ENCODE measurements around the gene PIP4K2C.

Gene PIP4K2C

DNA sequence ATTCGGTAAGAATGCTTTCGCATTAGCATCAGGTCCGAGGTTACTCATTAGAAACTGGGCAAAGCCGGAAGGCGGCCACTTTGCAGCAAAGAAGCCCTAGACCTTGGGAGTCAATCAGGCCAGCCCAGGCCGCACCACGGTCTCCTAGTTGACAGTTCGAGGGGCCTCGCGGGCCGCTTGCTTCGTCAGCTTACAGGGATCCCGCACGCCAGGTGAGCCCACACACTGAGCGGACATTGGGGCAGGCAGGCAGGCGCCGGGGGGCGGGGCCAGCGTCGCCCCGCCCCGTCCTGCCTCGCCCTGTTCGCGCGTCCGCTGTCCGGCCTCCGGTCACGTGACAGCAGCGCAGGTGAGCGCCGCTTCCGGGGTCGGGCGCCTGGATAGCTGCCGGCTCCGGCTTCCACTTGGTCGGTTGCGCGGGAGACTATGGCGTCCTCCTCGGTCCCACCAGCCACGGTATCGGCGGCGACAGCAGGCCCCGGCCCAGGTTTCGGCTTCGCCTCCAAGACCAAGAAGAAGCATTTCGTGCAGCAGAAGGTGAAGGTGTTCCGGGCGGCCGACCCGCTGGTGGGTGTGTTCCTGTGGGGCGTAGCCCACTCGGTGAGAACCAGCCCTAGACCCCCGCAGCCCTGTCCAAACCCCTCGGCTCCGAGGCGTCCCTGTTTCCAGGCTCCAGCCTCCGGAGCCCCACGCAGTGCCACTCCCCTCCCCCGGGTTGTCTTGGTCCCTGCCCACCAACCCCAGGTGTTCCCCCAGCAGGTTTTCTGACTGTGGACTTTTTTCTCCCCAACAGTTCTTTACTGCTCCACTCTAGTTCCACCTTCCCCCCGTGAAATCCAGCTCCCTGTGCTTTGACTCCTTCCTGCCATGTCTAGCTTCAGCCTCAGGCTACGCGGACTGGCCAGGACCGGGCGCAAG is at the start of gene PIP4K2C:
Gene PIP4K2C, plus strand, starts transcription at position 329 of the 918 bp plus-strand sequence. Its CDS starts 98 bp downstream, at position 427.
- Mint-ChIP-seq H3K9me3 (no peaks in the 10 kb centered on the region), H3K27ac (peak within 1 kb of the TSS; percentile 77), H3K4me3 (peak within 1 kb of the TSS; percentile 86), H3K36me3 (ENCODE audit: low read depth) (peaks cover 10% of the 10 kb centered on the region), H3K4me1 (ENCODE audit: low read depth) (peaks cover 21% of the 10 kb centered on the region), H3K27me3 (ENCODE audit: low read depth) (peaks cover 2% of the 10 kb centered on the region)
- peak; percentile 80 for DNase-seq (ENCODE audit: low spot score)

DNA sequence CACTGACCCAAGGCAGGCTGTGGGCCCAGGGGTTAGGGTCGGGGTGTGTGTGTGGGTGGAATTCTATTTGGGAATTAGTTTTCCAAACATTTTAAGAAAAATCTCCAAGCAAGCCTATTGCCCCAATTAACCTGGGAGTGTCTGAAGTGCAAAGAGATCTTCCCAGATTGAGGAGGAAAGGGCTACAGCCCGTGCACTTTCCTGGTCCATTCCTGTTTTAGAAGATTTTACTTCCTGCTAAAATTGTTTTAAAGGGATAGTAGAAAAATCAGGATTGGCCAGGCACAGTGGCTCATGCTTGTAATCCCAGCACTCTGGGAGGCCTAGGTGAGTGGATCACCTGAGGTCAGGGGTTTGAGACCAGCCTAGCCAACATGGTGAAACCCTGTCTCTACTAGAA is 49.3 kb upstream of the PIP4K2C start:
- peaks cover 23% of the 10 kb centered on the region for H3K36me3 Mint-ChIP-seq (ENCODE audit: low read depth)
- DNase-seq (ENCODE audit: low spot score), result no peak
- no peaks in the 10 kb centered on the region for H3K27me3 Mint-ChIP-seq (ENCODE audit: low read depth)
- H3K4me1 Mint-ChIP-seq (ENCODE audit: low read depth), result peaks cover 23% of the 10 kb centered on the region
- H3K27ac Mint-ChIP-seq, result no peak overlapping the region
- no peak overlapping the region for H3K4me3 Mint-ChIP-seq
- H3K9me3 Mint-ChIP-seq, result no peaks in the 10 kb centered on the region

GRCh38 chr12:57543581-57543980 is 47.4 kb upstream of the PIP4K2C start:
- DNase-seq (ENCODE audit: low spot score), result no peak
- Mint-ChIP-seq H3K27me3 (ENCODE audit: low read depth) (peaks cover 4% of the 10 kb centered on the region), H3K4me1 (ENCODE audit: low read depth) (peaks cover 30% of the 10 kb centered on the region), H3K36me3 (ENCODE audit: low read depth) (peaks cover 14% of the 10 kb centered on the region), H3K27ac (no peak overlapping the region), H3K4me3 (no peak overlapping the region), H3K9me3 (no peaks in the 10 kb centered on the region)

GRCh38 chr12:57545809-57546437 is 45.1 kb upstream of the PIP4K2C start:
- Mint-ChIP-seq H3K27ac (peak overlapping the region; percentile 98), H3K4me1 (ENCODE audit: low read depth) (peaks cover 39% of the 10 kb centered on the region), H3K9me3 (no peaks in the 10 kb centered on the region), H3K27me3 (ENCODE audit: low read depth) (peaks cover 11% of the 10 kb centered on the region), H3K4me3 (peak overlapping the region; percentile 97), H3K36me3 (ENCODE audit: low read depth) (peaks cover 9% of the 10 kb centered on the region)
- DNase-seq (ENCODE audit: low spot score), result no peak

- peaks cover 44% of the 10 kb centered on the region for H3K4me1 Mint-ChIP-seq (ENCODE audit: low read depth)
Observed at GRCh38 chr12:57546438-57547287, 44.3 kb upstream of the PIP4K2C start, which contains the start of gene DCTN2. Gene DCTN2 (minus strand): TSS chr12:57547192. CDS start chr12:57547063, 129 bp downstream.

DNA sequence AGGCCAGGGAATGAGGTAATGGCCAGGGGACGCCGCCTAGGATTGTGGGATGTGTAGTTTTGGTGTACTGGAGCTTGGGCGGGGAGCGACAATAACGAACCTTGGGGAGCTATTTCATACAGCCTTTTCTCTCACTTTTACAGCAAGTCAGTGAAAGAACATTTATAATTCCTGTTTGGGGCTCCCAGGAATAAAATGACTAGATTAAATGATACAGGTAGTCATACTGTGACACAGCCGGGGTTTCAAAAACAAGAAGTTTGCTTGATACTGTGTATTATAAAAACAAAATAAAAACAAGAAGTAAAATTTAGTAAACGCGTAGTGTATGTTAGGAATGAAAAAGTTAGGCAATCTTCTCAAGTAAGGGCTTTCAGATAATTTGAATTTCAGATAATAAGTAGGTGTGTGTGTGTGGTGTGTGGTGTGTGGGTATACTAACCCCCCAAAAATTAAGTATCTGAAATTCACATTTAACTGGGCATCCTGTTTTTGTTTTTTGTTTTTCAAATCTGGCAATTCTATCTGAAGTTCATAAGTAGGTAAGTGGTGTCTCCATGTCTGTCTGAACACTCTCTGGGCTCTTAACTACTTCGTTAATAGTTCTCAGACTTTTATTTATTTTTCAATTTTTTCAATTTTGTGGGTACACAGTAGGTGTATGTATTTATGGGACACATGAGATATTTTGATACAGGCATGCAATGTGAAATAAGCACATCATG is 43.5 kb upstream of the PIP4K2C start:
- no peak for DNase-seq (ENCODE audit: low spot score)
- Mint-ChIP-seq H3K4me3 (peak overlapping the region; percentile 97), H3K4me1 (ENCODE audit: low read depth) (peaks cover 44% of the 10 kb centered on the region), H3K9me3 (no peaks in the 10 kb centered on the region), H3K27me3 (ENCODE audit: low read depth) (peaks cover 11% of the 10 kb centered on the region), H3K27ac (peak overlapping the region; percentile 98), H3K36me3 (ENCODE audit: low read depth) (peaks cover 9% of the 10 kb centered on the region)

More at GRCh38 chr12:57546438-57547287, 44.3 kb upstream of the PIP4K2C start, which contains the start of gene DCTN2:
- peak; percentile 94 for DNase-seq (ENCODE audit: low spot score)
- H3K36me3 Mint-ChIP-seq (ENCODE audit: low read depth), result peaks cover 9% of the 10 kb centered on the region
- peak within 1 kb of the TSS; percentile 97 for H3K4me3 Mint-ChIP-seq
- H3K27me3 Mint-ChIP-seq (ENCODE audit: low read depth), result peaks cover 11% of the 10 kb centered on the region
- H3K27ac Mint-ChIP-seq, result peak within 1 kb of the TSS; percentile 98
- H3K9me3 Mint-ChIP-seq, result no peaks in the 10 kb centered on the region

DNA sequence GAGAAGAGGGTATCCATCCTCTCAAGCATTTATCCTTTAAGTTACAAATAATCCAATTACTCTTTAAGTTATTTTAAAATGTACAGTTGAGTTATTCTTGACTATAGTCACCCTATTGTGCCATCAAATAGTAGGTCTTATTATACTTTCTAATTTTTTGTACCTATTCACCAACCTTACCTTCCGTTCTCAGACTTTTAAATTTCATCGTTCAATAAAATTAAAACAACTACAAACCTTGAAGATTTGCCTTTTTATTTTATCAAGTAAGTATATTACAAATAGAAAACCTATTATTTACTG is 43.0 kb upstream of the PIP4K2C start:
- no peak for DNase-seq (ENCODE audit: low spot score)
- H3K36me3 Mint-ChIP-seq (ENCODE audit: low read depth), result peaks cover 9% of the 10 kb centered on the region
- no peak overlapping the region for H3K27ac Mint-ChIP-seq
- H3K4me3 Mint-ChIP-seq, result no peak overlapping the region
- H3K27me3 Mint-ChIP-seq (ENCODE audit: low read depth), result peaks cover 11% of the 10 kb centered on the region
- no peaks in the 10 kb centered on the region for H3K9me3 Mint-ChIP-seq
- H3K4me1 Mint-ChIP-seq (ENCODE audit: low read depth), result peaks cover 45% of the 10 kb centered on the region

GRCh38 chr12:57548488-57548887 is 42.5 kb upstream of the PIP4K2C start:
- Mint-ChIP-seq H3K4me1 (ENCODE audit: low read depth) (peaks cover 44% of the 10 kb centered on the region), H3K4me3 (no peak overlapping the region), H3K36me3 (ENCODE audit: low read depth) (peaks cover 9% of the 10 kb centered on the region)

DNA sequence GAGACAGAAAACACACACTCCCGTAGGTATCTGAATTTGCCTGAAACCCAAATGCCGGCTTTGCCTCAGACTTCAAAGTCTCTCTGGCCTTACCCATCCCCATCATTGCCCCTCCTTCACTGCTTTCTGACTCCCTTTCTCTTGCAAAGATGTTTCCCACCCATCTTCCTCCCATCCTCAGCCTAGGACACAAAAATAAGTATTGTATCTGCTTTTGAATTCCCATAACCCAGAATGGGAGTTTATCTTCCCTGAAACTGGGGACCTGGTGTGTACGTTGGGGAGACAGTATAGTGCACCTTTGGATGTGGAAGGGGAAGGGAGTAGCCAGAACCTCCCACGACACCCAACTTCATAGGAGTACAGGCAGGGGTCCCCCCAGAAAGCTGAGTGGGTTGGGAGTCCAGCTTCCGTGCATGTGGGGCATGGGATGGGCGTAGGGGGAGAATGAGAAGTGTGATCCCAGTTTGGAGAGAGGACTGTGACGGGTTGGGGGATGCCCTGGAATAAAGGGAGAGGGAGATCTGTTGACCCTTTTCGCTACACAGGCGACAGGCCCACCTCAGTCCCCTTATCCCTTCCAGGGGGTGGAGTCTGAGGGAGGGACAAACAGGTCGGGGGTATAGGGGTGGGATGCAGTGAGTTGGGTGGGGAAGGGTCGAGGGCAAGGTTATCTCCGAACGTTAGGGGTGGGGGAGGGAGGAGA is 41.6 kb upstream of the PIP4K2C start:
- peaks cover 41% of the 10 kb centered on the region for H3K4me1 Mint-ChIP-seq (ENCODE audit: low read depth)
- peaks cover 9% of the 10 kb centered on the region for H3K36me3 Mint-ChIP-seq (ENCODE audit: low read depth)
- DNase-seq (ENCODE audit: low spot score), result no peak
- H3K27me3 Mint-ChIP-seq (ENCODE audit: low read depth), result peaks cover 11% of the 10 kb centered on the region
- H3K4me3 Mint-ChIP-seq, result peak overlapping the region; percentile 79
- no peaks in the 10 kb centered on the region for H3K9me3 Mint-ChIP-seq
- peak overlapping the region; percentile 19 for H3K27ac Mint-ChIP-seq

More at GRCh38 chr12:57548488-57548887, 42.5 kb upstream of the PIP4K2C start:
- H3K9me3 Mint-ChIP-seq, result no peaks in the 10 kb centered on the region
- DNase-seq (ENCODE audit: low spot score), result no peak
- H3K27me3 Mint-ChIP-seq (ENCODE audit: low read depth), result peaks cover 11% of the 10 kb centered on the region
- no peak overlapping the region for H3K27ac Mint-ChIP-seq

- peak within 1 kb of the TSS; percentile 79 for H3K4me3 Mint-ChIP-seq
- peak within 1 kb of the TSS; percentile 32 for H3K27ac Mint-ChIP-seq
- H3K27me3 Mint-ChIP-seq (ENCODE audit: low read depth), result peaks cover 11% of the 10 kb centered on the region
- H3K4me1 Mint-ChIP-seq (ENCODE audit: low read depth), result peaks cover 36% of the 10 kb centered on the region
- peaks cover 8% of the 10 kb centered on the region for H3K36me3 Mint-ChIP-seq (ENCODE audit: low read depth)
- no peaks in the 10 kb centered on the region for H3K9me3 Mint-ChIP-seq
- peak; percentile 63 for DNase-seq (ENCODE audit: low spot score)
Observed at GRCh38 chr12:57549909-57550640, 40.9 kb upstream of the PIP4K2C start, which contains the start of gene KIF5A. Gene KIF5A (plus strand): TSS chr12:57550044. CDS start chr12:57550272, 228 bp downstream.

GRCh38 chr12:57550641-57551549 is 40.1 kb upstream of the PIP4K2C start:
- H3K4me1 Mint-ChIP-seq (ENCODE audit: low read depth), result peaks cover 28% of the 10 kb centered on the region
- no peaks in the 10 kb centered on the region for H3K9me3 Mint-ChIP-seq
- H3K27me3 Mint-ChIP-seq (ENCODE audit: low read depth), result peaks cover 11% of the 10 kb centered on the region
- H3K36me3 Mint-ChIP-seq (ENCODE audit: low read depth), result peaks cover 4% of the 10 kb centered on the region
- no peak overlapping the region for H3K27ac Mint-ChIP-seq
- H3K4me3 Mint-ChIP-seq, result peak overlapping the region; percentile 79
- no peak for DNase-seq (ENCODE audit: low spot score)

All from T-helper 2 cell treated with Interferon-gamma antibody and Interleukin-4, amounts not matched to agents 5 μg/mL and 100 μg/mL, for 36 hours (primary cell).